Measurements from ENCODE around the gene DDX46.
A peak's percentile ranks its signal among the peaks of the same experiment; 100 is the strongest.
"Not testable (repeated sequence)": the region's sequence is repeated elsewhere in the genome, so short reads cannot be mapped to it uniquely, and the experiment has no call there.

DDX46 gene

DNA sequence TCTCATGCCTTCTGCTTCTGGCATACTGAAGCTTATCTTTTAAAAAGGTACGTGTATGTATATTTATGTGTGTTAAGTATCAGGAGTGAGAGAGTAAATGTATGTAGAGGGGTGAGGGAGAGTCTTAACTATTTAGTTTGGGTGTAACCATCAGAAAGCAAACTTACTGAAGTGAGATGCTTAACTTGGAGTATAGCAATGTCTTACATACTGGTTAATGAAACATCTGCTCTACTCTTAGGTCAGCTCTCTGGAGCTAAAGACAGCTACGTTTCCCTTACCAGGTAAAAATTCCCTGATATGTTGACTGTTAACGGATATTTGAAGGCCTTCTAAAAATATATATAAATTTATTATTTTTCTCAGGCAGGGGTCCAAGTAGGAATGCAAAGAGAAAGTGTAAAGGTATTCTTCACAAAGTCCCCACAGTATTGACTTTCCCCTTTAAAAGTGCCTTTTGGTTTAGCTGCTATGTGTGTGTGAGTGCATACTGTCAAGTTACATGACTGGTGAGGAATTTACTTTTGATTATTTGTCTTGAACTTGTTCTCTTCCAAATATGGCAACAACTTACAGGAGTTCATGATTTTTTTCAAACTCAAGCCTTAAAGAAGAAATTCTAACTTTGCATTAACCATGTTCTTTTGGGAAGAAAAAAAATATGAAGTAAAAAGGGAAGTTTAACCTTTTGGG, 74.9 kb downstream of the DDX46 start:
- H3K27ac ChIP-seq: no peak overlapping the region
- TF ChIP-seq, protein P1, sequence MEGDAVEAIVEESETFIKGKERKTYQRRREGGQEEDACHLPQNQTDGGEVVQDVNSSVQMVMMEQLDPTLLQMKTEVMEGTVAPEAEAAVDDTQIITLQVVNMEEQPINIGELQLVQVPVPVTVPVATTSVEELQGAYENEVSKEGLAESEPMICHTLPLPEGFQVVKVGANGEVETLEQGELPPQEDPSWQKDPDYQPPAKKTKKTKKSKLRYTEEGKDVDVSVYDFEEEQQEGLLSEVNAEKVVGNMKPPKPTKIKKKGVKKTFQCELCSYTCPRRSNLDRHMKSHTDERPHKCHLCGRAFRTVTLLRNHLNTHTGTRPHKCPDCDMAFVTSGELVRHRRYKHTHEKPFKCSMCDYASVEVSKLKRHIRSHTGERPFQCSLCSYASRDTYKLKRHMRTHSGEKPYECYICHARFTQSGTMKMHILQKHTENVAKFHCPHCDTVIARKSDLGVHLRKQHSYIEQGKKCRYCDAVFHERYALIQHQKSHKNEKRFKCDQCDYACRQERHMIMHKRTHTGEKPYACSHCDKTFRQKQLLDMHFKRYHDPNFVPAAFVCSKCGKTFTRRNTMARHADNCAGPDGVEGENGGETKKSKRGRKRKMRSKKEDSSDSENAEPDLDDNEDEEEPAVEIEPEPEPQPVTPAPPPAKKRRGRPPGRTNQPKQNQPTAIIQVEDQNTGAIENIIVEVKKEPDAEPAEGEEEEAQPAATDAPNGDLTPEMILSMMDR (conservative IDR thresholded peaks at IDR 0.05): no peak

DNA sequence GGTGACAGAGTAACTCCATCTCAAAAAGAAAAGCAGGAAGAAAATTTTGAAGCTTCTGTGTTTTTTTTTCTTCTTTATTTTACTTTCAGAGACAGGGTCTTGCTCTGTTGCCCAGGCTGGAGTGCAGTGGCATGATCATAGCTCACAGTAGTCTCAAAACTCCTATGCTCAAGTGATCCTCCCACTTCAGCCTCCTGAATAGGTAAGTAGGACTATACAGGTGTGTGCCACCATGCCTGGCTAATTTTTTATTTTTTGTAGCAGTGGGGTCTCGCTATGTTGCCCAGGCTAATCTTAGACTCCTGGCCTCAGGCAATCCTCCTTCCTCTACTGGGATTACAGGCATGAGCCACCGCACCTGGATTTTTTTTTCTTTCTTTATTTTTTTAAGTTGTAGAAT, 77.0 kb downstream of the DDX46 start:
- no peak overlapping the region for H3K27ac ChIP-seq
- TF ChIP-seq, protein P1 (conservative IDR thresholded peaks at IDR 0.05): no peak

DNA sequence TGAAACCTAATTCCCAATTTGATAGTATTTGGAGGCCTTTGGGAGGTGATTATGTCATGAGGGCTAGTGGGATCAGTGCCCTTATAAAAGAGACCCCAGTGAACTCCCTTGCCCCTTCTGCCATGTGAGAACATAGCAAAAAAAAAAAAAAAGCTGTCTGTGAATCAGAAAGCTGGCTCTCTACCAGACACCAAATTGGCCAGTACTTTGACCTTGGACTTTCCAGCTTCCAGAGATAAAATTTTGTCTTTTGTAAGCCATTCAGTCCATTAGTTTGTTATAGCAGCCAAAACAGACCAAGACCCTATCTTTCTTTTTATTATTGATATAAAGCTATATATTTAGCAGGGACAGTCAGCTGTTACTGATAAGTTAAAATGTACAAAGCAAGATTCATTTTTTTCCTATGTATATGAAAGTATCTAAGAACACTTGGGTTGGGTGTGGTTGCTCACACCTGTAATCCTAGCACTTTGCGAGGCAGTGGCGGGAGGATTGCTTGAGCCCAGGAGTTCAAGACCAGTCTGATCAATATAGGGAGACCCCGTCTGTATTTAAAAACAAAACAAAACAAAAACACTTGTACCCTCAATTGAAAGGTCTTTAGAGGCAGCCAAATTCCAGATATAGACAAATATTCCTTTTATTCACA, 79.1 kb downstream of the DDX46 start:
- TF ChIP-seq, protein P1 (conservative IDR thresholded peaks at IDR 0.05): no peak
- H3K27ac ChIP-seq: no peak overlapping the region; the same call in 1 of the 2 replicates

DNA sequence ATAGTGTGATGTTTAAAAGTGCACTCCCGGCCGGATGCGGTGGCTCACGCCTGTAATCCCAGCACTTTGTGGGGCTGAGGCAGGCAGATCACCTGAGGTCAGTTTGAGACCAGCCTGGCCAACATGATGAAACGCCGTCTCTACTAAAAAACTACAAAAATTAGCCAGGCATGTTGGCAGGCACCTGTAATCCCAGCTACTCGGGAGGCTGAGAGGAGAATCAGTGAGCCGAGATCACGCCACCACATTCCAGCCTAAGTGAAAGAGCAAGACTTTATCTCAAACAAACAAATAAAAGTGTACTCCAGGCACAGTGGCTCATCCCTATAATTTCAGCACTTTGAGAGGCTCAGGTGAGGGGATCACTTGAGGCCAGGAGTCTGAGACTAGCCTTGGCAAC, 79.8 kb downstream of the DDX46 start:
- not testable (repeated sequence) for H3K27ac ChIP-seq

DNA sequence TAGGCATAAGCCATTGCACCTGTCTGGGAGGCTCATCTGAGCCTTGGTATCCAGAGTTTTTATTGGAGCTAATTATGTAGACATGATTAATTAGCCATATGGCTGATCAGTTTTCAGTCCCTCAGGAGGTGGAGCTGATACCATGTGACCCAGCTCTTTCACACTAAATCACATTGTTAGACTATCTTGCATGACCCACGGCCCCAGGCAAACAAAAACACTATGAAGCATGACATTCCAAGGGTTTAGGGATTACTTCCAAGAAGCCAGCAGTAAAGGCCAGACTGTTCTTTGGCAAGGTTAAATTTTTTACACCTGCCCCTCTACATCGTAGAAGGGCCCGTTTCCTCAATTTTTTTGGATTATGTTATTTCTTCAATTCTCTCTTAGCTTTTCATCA, 82.2 kb downstream of the DDX46 start:
- H3K27ac ChIP-seq: no peak overlapping the region
- TF ChIP-seq, protein P1 (conservative IDR thresholded peaks at IDR 0.05): no peak

DNA sequence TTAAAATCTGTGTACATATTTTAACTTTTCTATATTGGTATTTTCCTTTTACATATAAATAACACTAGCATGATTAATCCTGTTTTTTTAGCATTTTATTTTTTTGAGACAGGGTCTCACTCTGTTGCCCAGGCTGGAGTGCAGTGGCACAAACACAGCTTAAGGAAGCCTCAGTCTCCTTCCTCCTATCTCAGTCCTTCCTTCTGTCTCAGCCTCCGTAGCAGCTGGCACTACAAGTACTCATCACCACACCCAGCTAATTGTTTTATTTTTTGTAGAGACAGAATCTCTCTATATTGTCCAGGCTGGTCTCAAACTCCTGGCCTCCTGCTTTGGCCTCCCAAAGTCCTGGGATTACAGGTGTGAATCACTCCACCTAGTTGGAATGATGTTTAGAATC, 85.7 kb downstream of the DDX46 start:
- peak overlapping the region; percentile 97 for H3K27ac ChIP-seq
- TF ChIP-seq, protein P1 (conservative IDR thresholded peaks at IDR 0.05): no peak

DNA sequence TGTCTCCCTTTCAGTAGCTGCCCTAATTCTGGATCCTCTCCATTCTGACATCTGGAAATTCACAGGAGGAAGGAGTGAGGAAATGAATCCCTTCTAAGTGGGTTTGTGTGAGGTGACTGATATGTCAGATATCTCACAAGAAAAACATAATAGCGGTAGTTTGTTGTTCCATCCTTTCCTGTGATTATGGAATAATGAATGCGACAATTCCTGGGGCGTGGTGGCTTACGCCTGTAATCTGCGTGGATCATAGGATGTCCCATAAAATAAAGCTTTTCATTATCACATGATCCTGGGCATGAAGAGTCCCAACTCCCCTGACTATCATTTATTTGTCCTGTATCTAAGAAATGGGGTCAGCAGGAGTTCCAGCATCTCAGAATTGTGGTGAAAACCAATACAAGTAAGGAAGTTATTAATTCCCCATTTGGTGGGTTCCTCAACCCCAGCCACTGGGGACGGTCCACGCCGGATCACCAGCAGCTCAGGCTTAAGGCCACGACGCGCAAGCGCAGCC, 86.8 kb downstream of the DDX46 start:
- TF ChIP-seq, protein P1 (conservative IDR thresholded peaks at IDR 0.05): no peak
- H3K27ac ChIP-seq: peak overlapping the region; percentile 97

Data from VCaP (cell line).